SK-N-SH treated with all-trans-retinoic acid at 6 μM for 48 hours (cell line): ENCODE data around the gene TNFRSF18.

Source experiments
- ATAC-seq: fragments of 200-7000 bp; cut with Tn5 transposase; 3 replicates; pipeline ENCODE4 v1.9.1; 2020; ENCODE audit warnings: mild to moderate bottlenecking, moderate library complexity
- ARNTL ChIP-seq: fragments of 450-650 bp; formaldehyde crosslinking; IDR thresholded peaks from 2 replicates; pipeline ENCODE4 v1.5.0; 2020; ENCODE audit warnings: low read depth, mild to moderate bottlenecking, moderate library complexity, borderline replicate concordance
- BACH2 ChIP-seq: fragments of 250-450 bp; sonication (Bioruptor Pico); IDR thresholded peaks from 2 replicates; pipeline ENCODE4 v1.9.0; 2021; ENCODE audit warnings: mild to moderate bottlenecking, borderline replicate concordance
- ESRRG ChIP-seq: fragments of 250-450 bp; sonication (Bioruptor Pico); IDR thresholded peaks from 2 replicates; pipeline ENCODE4 v1.6.1; 2021; ENCODE audit warnings: mild to moderate bottlenecking
- GLIS3 ChIP-seq: fragments of 250-450 bp; sonication (Bioruptor Pico); IDR thresholded peaks from 2 replicates; pipeline ENCODE4 v1.5.0; 2020; ENCODE audit warnings: mild to moderate bottlenecking, moderate library complexity
- ISL1 ChIP-seq: fragments of 250-450 bp; sonication (Bioruptor Pico); IDR thresholded peaks from 2 replicates; pipeline ENCODE4 v2.1.2; 2022; ENCODE audit warnings: mild to moderate bottlenecking, moderate library complexity
- OSR1 ChIP-seq: fragments of 250-450 bp; sonication (Bioruptor Pico); IDR thresholded peaks from 2 replicates; pipeline ENCODE4 v1.8.0; 2022; ENCODE audit warnings: moderate library complexity, mild to moderate bottlenecking, inconsistent platforms
- POU6F1 ChIP-seq: fragments of 250-450 bp; sonication (Bioruptor Pico); IDR thresholded peaks from 2 replicates; pipeline ENCODE4 v1.8.0; 2021; ENCODE audit warnings: low read depth, mild to moderate bottlenecking, moderate library complexity, borderline replicate concordance
- PPARA ChIP-seq: fragments of 250-450 bp; sonication (Bioruptor Pico); IDR thresholded peaks from 2 replicates; pipeline ENCODE4 v1.5.0; 2020; ENCODE audit warnings: mild to moderate bottlenecking, borderline replicate concordance
- RARB ChIP-seq: fragments of 250-450 bp; sonication (Bioruptor Pico); IDR thresholded peaks from 2 replicates; pipeline ENCODE4 v1.8.0; 2021; ENCODE audit warnings: mild to moderate bottlenecking, moderate library complexity
- SNAI2 ChIP-seq: fragments of 250-450 bp; sonication (Bioruptor Pico); IDR thresholded peaks from 2 replicates; pipeline ENCODE4 v1.5.0; 2020; ENCODE audit warnings: mild to moderate bottlenecking, moderate library complexity
- TCF4 ChIP-seq: fragments of 250-450 bp; sonication (Bioruptor Pico); IDR thresholded peaks from 2 replicates; pipeline ENCODE4 v1.8.0; 2021; ENCODE audit warnings: mild to moderate bottlenecking, moderate library complexity, borderline replicate concordance
- TSHZ2 ChIP-seq: fragments of 250-450 bp; sonication (Bioruptor Pico); IDR thresholded peaks from 2 replicates; pipeline ENCODE4 v1.5.0; 2020; ENCODE audit warnings: mild to moderate bottlenecking, moderate library complexity
- ZC3H10 ChIP-seq: fragments of 250-450 bp; sonication (Bioruptor Pico); IDR thresholded peaks from 2 replicates; pipeline ENCODE4 v1.5.1; 2021; ENCODE audit warnings: mild to moderate bottlenecking, moderate library complexity
- ZFP3 ChIP-seq: fragments of 250-450 bp; sonication (Bioruptor Pico); IDR thresholded peaks from 2 replicates; pipeline ENCODE4 v1.5.0; 2020; ENCODE audit warnings: mild to moderate bottlenecking, moderate library complexity
- ZFP30 ChIP-seq: fragments of 450-650 bp; formaldehyde crosslinking; IDR thresholded peaks from 2 replicates; pipeline ENCODE4 v1.5.0; 2022; ENCODE audit warnings: mild to moderate bottlenecking, moderate library complexity
- ZNF565 ChIP-seq: fragments of 450-650 bp; formaldehyde crosslinking; conservative IDR thresholded peaks from 2 replicates; pipeline ENCODE4 v1.5.0; 2020; ENCODE audit warnings: low read depth, mild to moderate bottlenecking, moderate library complexity
- ZNF70 ChIP-seq: fragments of 450-650 bp; formaldehyde crosslinking; IDR thresholded peaks from 2 replicates; pipeline ENCODE4 v1.5.0; 2020; ENCODE audit warnings: mild to moderate bottlenecking, moderate library complexity
- ZNF8 ChIP-seq: fragments of 450-650 bp; formaldehyde crosslinking; IDR thresholded peaks from 2 replicates; pipeline ENCODE4 v1.5.0; 2020; ENCODE audit warnings: mild to moderate bottlenecking, moderate library complexity
- TF ChIP-seq, protein P1 (sequence below): fragments of 250-450 bp; sonication (Bioruptor Pico); IDR thresholded peaks from 2 replicates; pipeline ENCODE4 v1.5.1; 2021; ENCODE audit warnings: mild to moderate bottlenecking, moderate library complexity
- TF ChIP-seq, protein P2 (sequence below): fragments of 250-450 bp; sonication (Bioruptor Pico); IDR thresholded peaks from 2 replicates; pipeline ENCODE4 v1.5.1; 2020; ENCODE audit warnings: low read depth, mild to moderate bottlenecking, moderate library complexity
- TF ChIP-seq, protein P3 (sequence below): fragments of 250-450 bp; sonication (Bioruptor Pico); IDR thresholded peaks from 2 replicates; pipeline ENCODE4 v1.8.0; 2020; ENCODE audit warnings: mild to moderate bottlenecking, moderate library complexity, borderline replicate concordance

TNFRSF18 gene

GRCh38 chr1:1240348-1240732 lies 33.9 kb upstream of the TNFRSF18 start (continued):
- TF ChIP-seq, protein P1, sequence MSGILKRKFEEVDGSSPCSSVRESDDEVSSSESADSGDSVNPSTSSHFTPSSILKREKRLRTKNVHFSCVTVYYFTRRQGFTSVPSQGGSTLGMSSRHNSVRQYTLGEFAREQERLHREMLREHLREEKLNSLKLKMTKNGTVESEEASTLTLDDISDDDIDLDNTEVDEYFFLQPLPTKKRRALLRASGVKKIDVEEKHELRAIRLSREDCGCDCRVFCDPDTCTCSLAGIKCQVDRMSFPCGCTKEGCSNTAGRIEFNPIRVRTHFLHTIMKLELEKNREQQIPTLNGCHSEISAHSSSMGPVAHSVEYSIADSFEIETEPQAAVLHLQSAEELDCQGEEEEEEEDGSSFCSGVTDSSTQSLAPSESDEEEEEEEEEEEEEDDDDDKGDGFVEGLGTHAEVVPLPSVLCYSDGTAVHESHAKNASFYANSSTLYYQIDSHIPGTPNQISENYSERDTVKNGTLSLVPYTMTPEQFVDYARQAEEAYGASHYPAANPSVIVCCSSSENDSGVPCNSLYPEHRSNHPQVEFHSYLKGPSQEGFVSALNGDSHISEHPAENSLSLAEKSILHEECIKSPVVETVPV (CRISPR knock-in tag) = no peak
- no peak for TF ChIP-seq TCF4 (CRISPR knock-in tag)
- TF ChIP-seq ZC3H10 = no peak

GRCh38 chr1:1239614-1240347 lies 33.4 kb upstream of the TNFRSF18 start:
- TF ChIP-seq BACH2 = no peak
- TF ChIP-seq ARNTL (CRISPR knock-in tag) = no peak
- TF ChIP-seq ZNF8 (CRISPR knock-in tag) = no peak
- TF ChIP-seq ESRRG (CRISPR knock-in tag) = no peak
- TF ChIP-seq SNAI2 (CRISPR knock-in tag) = no peak
- TF ChIP-seq ZFP30 (CRISPR knock-in tag) = no peak
- no peak for TF ChIP-seq ISL1 (CRISPR knock-in tag)
- no peak for TF ChIP-seq PPARA (CRISPR knock-in tag)
- no peak for TF ChIP-seq ZFP3
- TF ChIP-seq ZC3H10 = no peak
- no peak for TF ChIP-seq GLIS3 (CRISPR knock-in tag)
- TF ChIP-seq POU6F1 (CRISPR knock-in tag) = no peak
- no peak for TF ChIP-seq TSHZ2 (CRISPR knock-in tag)
- TF ChIP-seq RARB (CRISPR knock-in tag) = no peak
- TF ChIP-seq ZNF70 = no peak
- TF ChIP-seq, protein P2, sequence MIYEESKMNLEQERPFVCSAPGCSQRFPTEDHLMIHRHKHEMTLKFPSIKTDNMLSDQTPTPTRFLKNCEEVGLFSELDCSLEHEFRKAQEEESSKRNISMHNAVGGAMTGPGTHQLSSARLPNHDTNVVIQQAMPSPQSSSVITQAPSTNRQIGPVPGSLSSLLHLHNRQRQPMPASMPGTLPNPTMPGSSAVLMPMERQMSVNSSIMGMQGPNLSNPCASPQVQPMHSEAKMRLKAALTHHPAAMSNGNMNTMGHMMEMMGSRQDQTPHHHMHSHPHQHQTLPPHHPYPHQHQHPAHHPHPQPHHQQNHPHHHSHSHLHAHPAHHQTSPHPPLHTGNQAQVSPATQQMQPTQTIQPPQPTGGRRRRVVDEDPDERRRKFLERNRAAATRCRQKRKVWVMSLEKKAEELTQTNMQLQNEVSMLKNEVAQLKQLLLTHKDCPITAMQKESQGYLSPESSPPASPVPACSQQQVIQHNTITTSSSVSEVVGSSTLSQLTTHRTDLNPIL (CRISPR knock-in tag) = no peak
- TF ChIP-seq, protein P1 (CRISPR knock-in tag) = no peak
- TF ChIP-seq ZNF565 (CRISPR knock-in tag) = no peak
- TF ChIP-seq OSR1 (CRISPR knock-in tag) = no peak
- TF ChIP-seq, protein P3, sequence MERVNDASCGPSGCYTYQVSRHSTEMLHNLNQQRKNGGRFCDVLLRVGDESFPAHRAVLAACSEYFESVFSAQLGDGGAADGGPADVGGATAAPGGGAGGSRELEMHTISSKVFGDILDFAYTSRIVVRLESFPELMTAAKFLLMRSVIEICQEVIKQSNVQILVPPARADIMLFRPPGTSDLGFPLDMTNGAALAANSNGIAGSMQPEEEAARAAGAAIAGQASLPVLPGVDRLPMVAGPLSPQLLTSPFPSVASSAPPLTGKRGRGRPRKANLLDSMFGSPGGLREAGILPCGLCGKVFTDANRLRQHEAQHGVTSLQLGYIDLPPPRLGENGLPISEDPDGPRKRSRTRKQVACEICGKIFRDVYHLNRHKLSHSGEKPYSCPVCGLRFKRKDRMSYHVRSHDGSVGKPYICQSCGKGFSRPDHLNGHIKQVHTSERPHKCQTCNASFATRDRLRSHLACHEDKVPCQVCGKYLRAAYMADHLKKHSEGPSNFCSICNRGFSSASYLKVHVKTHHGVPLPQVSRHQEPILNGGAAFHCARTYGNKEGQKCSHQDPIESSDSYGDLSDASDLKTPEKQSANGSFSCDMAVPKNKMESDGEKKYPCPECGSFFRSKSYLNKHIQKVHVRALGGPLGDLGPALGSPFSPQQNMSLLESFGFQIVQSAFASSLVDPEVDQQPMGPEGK = no peak
- peak; percentile 2; the same call in 1 of the 3 replicates for ATAC-seq
